Naive thymus-derived CD8-positive, alpha-beta T cell (primary cell): ENCODE measurements around the gene PLD1. TPM values are rescaled to one million over a fixed set of nuclear protein-coding genes. Genes with fewer than 3 reads are reported as not detected.
A peak's percentile ranks its signal among the peaks of the same experiment; 100 is the strongest.
"Not testable (repeated sequence)": the region's sequence is repeated elsewhere in the genome, so short reads cannot be mapped to it uniquely, and the experiment has no call there.

Experiments used
- ATAC-seq, 2 donors: fragments of 150-1000 bp; cut with Tn5 transposase in 1 of 2; sonication (Bioruptor Pico), chemical (Tn5 transposase) in 1 of 2; 1 replicate in 1 of 2; 2 replicates in 1 of 2; pipeline ENCODE4 v1.10.0; 2021; ENCODE audit warnings: mild to moderate bottlenecking in 2 of 2, moderate library complexity in 2 of 2
- POLR2A ChIA-PET: fragments of 350-600 bp; sonication (Branson Sonifier 250); formaldehyde crosslinking; loops from one replicate; lab custom pipeline; 2021; ENCODE audit warnings: antibody characterized with exemption; lab: Charles Lee
- DNase-seq, 10 donors: peaks; one replicate each; pipeline versions ENCODE4 v3.0.0 to v3.0.0-alpha.2; 2020 to 2022
- H3K27ac Mint-ChIP-seq, 10 donors: one replicate each; pipeline ENCODE4 v1.8.0; 2020 to 2022; ENCODE audit warnings: mild to moderate bottlenecking in 10 of 10, mixed read lengths in 10 of 10, moderate library complexity in 4 of 10, inconsistent platforms in 1 of 10
- H3K27me3 Mint-ChIP-seq, 5 donors: one replicate each; pipeline ENCODE4 v1.8.0; 2021 to 2022; ENCODE audit warnings: mixed read lengths in 5 of 5
- H3K36me3 Mint-ChIP-seq, 3 donors: one replicate each; pipeline ENCODE4 v1.8.0; 2020 to 2022; ENCODE audit warnings: mixed read lengths in 3 of 3, mild to moderate bottlenecking in 2 of 3, inconsistent platforms in 1 of 3
- H3K4me1 Mint-ChIP-seq, 4 donors: one replicate each; pipeline ENCODE4 v1.8.0; 2021 to 2022; ENCODE audit warnings: mixed read lengths in 4 of 4
- H3K4me3 Mint-ChIP-seq, 10 donors: one replicate each; pipeline ENCODE4 v1.8.0; 2020 to 2022; ENCODE audit warnings: mild to moderate bottlenecking in 10 of 10, mixed read lengths in 10 of 10, moderate library complexity in 6 of 10, inconsistent platforms in 1 of 10
- H3K9me3 Mint-ChIP-seq, 9 donors: one replicate each; pipeline ENCODE4 v1.8.0; 2020 to 2022; ENCODE audit warnings: mixed read lengths in 9 of 9, mild to moderate bottlenecking in 3 of 9, inconsistent platforms in 1 of 9, moderate library complexity in 1 of 9
- polyA plus RNA-seq, 3 donors: library from polyadenylated mRNA; unstranded; fragments of 300-500 nt; fragmentation: Illumina TruSeq; gene quantifications; one replicate each; pipeline ENCODE4 v1.2.3, GENCODE V29; 2021
- total RNA-seq, 8 experiments: library from RNA in 2 of 8; stranded (reverse) in 2 of 8; gene quantifications; one replicate each; pipeline ENCODE4 v1.2.3 and lab custom pipeline; 2021 to 2026

PLD1 gene
- total and polyA plus RNA-seq, 5 experiments from 2014 or later = 0.38 to 0.44 TPM; not detected in 3

- H3K27me3 Mint-ChIP-seq = peaks cover 0 to 20% (median 6%) of the 10 kb centered on the region in 5 donors
- H3K9me3 Mint-ChIP-seq = no peaks in the 10 kb centered on the region
- DNase-seq (no peak), ATAC-seq (no peak)
- no peaks in the 10 kb centered on the region for H3K36me3 Mint-ChIP-seq
- no peak overlapping the region for H3K27ac Mint-ChIP-seq
- peaks cover 0 to 13% (median 0%) of the 10 kb centered on the region in 4 donors for H3K4me1 Mint-ChIP-seq
- H3K4me3 Mint-ChIP-seq = no peak overlapping the region
- POLR2A ChIA-PET = no interaction called here
Measured at GRCh38 chr3:171824116-171824515, 13.8 kb upstream of the PLD1 start.

GRCh38 chr3:171822431-171823106 is 12.3 kb upstream of the PLD1 start:
- ATAC-seq (no peak), DNase-seq (no peak)
- Mint-ChIP-seq H3K36me3 (no peaks in the 10 kb centered on the region), H3K27me3 (peaks cover 0 to 16% (median 6%) of the 10 kb centered on the region in 5 donors), H3K27ac (no peak overlapping the region), H3K4me1 (peaks cover 0 to 7% (median 0%) of the 10 kb centered on the region in 4 donors), H3K9me3 (no peaks in the 10 kb centered on the region), H3K4me3 (no peak overlapping the region)
- POLR2A ChIA-PET = no interaction called here

- DNase-seq (no peak), ATAC-seq (no peak)
- Mint-ChIP-seq H3K27ac (no peak overlapping the region), H3K27me3 (peaks cover 0 to 16% (median 2%) of the 10 kb centered on the region in 5 donors), H3K4me1 (peaks cover 0 to 2% (median 0%) of the 10 kb centered on the region in 4 donors), H3K9me3 (no peaks in the 10 kb centered on the region), H3K4me3 (no peak overlapping the region), H3K36me3 (no peaks in the 10 kb centered on the region)
- POLR2A ChIA-PET = no interaction called here
Measured at GRCh38 chr3:171821778-171822358, 11.6 kb upstream of the PLD1 start.

GRCh38 chr3:171821044-171821443 is 10.8 kb upstream of the PLD1 start:
- no peaks in the 10 kb centered on the region for H3K4me1 Mint-ChIP-seq
- peaks cover 0 to 13% (median 3%) of the 10 kb centered on the region in 5 donors for H3K27me3 Mint-ChIP-seq

GRCh38 chr3:171817074-171817800 is 7.0 kb upstream of the PLD1 start:
- Mint-ChIP-seq H3K4me1 (peaks cover 0 to 9% (median 0%) of the 10 kb centered on the region in 4 donors), H3K4me3 (no peak overlapping the region), H3K9me3 (no peaks in the 10 kb centered on the region), H3K27ac (no peak overlapping the region), H3K27me3 (peaks cover 2 to 17% (median 7%) of the 10 kb centered on the region in 5 donors), H3K36me3 (no peaks in the 10 kb centered on the region)
- POLR2A ChIA-PET = no interaction called here
- ATAC-seq (no peak), DNase-seq (no peak)

More at GRCh38 chr3:171821044-171821443, 10.8 kb upstream of the PLD1 start:
- DNase-seq (no peak), ATAC-seq (no peak)
- no peaks in the 10 kb centered on the region for H3K9me3 Mint-ChIP-seq
- POLR2A ChIA-PET = no interaction called here
- peak overlapping the region in 1 of 10 donors; percentile 5 for H3K27ac Mint-ChIP-seq
- H3K4me3 Mint-ChIP-seq = no peak overlapping the region
- no peaks in the 10 kb centered on the region for H3K36me3 Mint-ChIP-seq

- Mint-ChIP-seq H3K36me3 (no peaks in the 10 kb centered on the region), H3K9me3 (no peaks in the 10 kb centered on the region), H3K27ac (no peak overlapping the region), H3K27me3 (peaks cover 8 to 27% (median 14%) of the 10 kb centered on the region in 5 donors), H3K4me1 (peaks cover 0 to 9% (median 0%) of the 10 kb centered on the region in 4 donors), H3K4me3 (no peak overlapping the region)
- ATAC-seq (no peak), DNase-seq (no peak)
- POLR2A ChIA-PET = no interaction called here
Measured at GRCh38 chr3:171815973-171816595, 5.8 kb upstream of the PLD1 start.

GRCh38 chr3:171814662-171815061 is 4.4 kb upstream of the PLD1 start:
- H3K36me3 Mint-ChIP-seq, POLR2A ChIA-PET, DNase-seq, H3K4me3 Mint-ChIP-seq, H3K9me3 Mint-ChIP-seq, H3K27ac Mint-ChIP-seq, ATAC-seq: not testable (repeated sequence)
- peaks cover 13 to 36% (median 20%) of the 10 kb centered on the region in 5 donors for H3K27me3 Mint-ChIP-seq
- H3K4me1 Mint-ChIP-seq = peaks cover 2 to 18% (median 8%) of the 10 kb centered on the region in 4 donors

- DNase-seq (no peak), ATAC-seq (no peak)
- Mint-ChIP-seq H3K27ac (peak overlapping the region in 1 of 10 donors; percentile 31), H3K4me3 (peak overlapping the region in 1 of 10 donors; percentile 16), H3K36me3 (no peaks in the 10 kb centered on the region), H3K4me1 (peaks cover 7 to 24% (median 13%) of the 10 kb centered on the region in 4 donors), H3K9me3 (no peaks in the 10 kb centered on the region), H3K27me3 (peaks cover 20 to 43% (median 24%) of the 10 kb centered on the region in 5 donors)
- POLR2A ChIA-PET = no interaction called here
Measured at GRCh38 chr3:171813897-171814460, 3.7 kb upstream of the PLD1 start.

GRCh38 chr3:171813278-171813896 is 3.1 kb upstream of the PLD1 start:
- POLR2A ChIA-PET = no interaction called here
- H3K27ac Mint-ChIP-seq = peak overlapping the region in 1 of 10 donors; percentile 31
- H3K4me1 Mint-ChIP-seq = peaks cover 7 to 25% (median 13%) of the 10 kb centered on the region in 4 donors
- ATAC-seq = no peak
- H3K27me3 Mint-ChIP-seq = peaks cover 20 to 45% (median 24%) of the 10 kb centered on the region in 5 donors
- no peaks in the 10 kb centered on the region for H3K9me3 Mint-ChIP-seq
- DNase-seq = no peak
- H3K4me3 Mint-ChIP-seq = no peak overlapping the region
- H3K36me3 Mint-ChIP-seq = no peaks in the 10 kb centered on the region

GRCh38 chr3:171812811-171813210 is 2.5 kb upstream of the PLD1 start:
- POLR2A ChIA-PET = no interaction called here
- Mint-ChIP-seq H3K4me1 (peaks cover 7 to 25% (median 13%) of the 10 kb centered on the region in 4 donors), H3K4me3 (no peak overlapping the region), H3K27me3 (peaks cover 22 to 49% (median 25%) of the 10 kb centered on the region in 5 donors), H3K9me3 (no peaks in the 10 kb centered on the region), H3K36me3 (peaks cover 0 to 2% (median 0%) of the 10 kb centered on the region in 3 donors), H3K27ac (no peak overlapping the region)
- ATAC-seq (no peak), DNase-seq (no peak)

- Mint-ChIP-seq H3K27me3 (peaks cover 26 to 58% (median 27%) of the 10 kb centered on the region in 5 donors), H3K36me3 (peaks cover 0 to 4% (median 0%) of the 10 kb centered on the region in 3 donors), H3K27ac (no peak overlapping the region), H3K9me3 (no peaks in the 10 kb centered on the region), H3K4me1 (peaks cover 7 to 25% (median 13%) of the 10 kb centered on the region in 4 donors), H3K4me3 (peak overlapping the region in 1 of 10 donors; percentile 76)
- DNase-seq = no peak
- POLR2A ChIA-PET = no interaction called here
- ATAC-seq = no peak
Measured at GRCh38 chr3:171811913-171812335, 1.6 kb upstream of the PLD1 start.
